Fibroblast of skin of right quadriceps (primary cell): ENCODE measurements around the gene GJA9.
"Not testable (repeated sequence)": the region's sequence is repeated elsewhere in the genome, so short reads cannot be mapped to it uniquely, and the experiment has no call there.

Experiments
- DNase-seq: peaks from one replicate; pipeline ENCODE4 v3.0.0-alpha.2; 2013

The GJA9 gene

DNA sequence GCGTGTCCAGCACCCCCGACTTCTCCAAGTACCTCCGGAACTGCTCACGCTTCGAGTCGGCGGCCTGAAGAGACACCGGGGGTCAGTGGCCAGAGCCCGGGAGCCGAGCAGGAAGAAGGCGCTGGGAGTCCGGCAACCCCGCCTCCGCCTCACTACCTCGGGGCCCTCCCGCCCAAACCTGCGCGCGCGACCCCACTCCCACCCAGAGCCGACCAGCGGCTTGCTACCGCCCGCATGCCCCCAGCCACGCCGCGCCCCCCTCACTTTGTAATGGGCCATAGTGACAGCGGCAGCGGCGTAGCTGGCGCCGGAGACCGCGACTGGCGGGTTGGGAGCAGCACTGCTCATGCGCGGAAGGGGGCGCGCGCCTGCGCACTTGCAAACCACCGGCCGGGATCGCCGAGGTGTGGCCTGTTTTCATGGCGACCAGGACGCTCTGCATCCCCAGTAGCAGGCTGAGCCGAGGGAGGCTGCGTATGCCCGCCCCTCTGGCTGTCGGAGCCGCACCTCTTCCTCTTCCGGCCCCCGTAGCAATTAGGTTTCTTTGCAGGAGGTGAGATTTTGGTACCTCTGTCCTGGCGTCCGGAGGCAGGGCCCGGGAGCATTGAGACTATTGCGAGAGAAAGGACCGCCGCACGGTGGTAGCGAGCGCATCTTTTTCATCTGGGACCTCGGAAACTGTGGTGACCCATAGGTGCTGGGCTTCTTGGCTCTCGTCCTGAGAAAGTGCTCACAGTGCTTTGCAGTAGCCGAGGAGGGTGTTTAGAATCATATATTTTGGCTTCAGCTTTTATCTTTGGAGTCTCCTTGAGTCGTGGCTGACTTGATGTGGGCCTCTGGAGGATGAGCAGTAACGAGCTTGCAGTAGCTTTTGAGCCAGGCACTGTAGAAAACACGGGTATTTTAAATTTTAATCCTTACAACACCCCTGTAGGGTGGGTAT, 8.1 kb downstream of the GJA9 start, which contains the start of gene MYCBP:
MYCBP (minus strand) TSS at position 322 of the 943 bp plus-strand sequence; CDS start at position 279, 43 bp downstream.
- peak; percentile 93 for DNase-seq

GRCh38 chr1:38872401-38873026, 8.9 kb downstream of the GJA9 start:
- peak; percentile 6 for DNase-seq

DNA sequence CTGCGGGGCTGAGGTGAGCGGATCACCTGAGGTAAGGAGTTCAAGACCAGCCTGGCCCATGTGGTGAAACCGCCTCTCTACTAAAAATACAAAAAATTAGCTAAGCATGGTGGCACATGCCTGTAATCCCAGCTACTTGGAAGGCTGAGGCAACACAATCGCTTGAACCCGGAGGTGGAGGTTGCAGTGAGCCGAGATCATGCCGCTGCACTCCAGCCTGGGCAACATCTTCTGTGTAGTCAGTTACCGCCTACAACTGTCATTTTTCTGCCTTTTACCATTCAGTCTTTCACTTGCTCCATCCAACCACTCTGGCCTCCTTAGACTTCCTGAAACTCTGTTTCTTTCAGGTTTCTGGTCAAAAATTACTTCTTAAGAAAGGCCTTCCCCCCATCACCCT, 10.4 kb downstream of the GJA9 start:
- no peak for DNase-seq

DNA sequence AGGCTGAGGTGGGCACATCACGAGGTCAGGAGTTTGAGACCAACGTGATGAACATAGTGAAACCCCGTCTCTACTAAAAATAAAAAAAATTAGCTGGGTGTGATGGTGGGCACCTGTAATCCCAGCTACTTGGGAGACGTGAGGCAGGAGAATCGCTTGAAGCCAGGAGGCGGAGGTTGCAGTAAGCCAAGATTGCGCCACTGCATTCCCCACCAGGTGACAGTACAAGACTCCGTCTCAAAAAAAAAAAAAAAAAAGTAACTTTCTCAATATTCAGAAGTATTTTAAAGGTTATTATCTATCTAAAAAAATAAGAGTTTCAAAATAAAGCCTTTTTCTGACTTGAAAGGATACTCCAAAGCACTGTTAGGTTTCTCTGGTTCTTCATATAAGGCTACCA, 14.2 kb downstream of the GJA9 start:
- DNase-seq = no peak

- no peak for DNase-seq
Observed at GRCh38 chr1:38865112-38865715, 16.2 kb downstream of the GJA9 start.

- DNase-seq = peak; percentile 10
Observed at GRCh38 chr1:38860454-38860795, 21.0 kb downstream of the GJA9 start.

DNA sequence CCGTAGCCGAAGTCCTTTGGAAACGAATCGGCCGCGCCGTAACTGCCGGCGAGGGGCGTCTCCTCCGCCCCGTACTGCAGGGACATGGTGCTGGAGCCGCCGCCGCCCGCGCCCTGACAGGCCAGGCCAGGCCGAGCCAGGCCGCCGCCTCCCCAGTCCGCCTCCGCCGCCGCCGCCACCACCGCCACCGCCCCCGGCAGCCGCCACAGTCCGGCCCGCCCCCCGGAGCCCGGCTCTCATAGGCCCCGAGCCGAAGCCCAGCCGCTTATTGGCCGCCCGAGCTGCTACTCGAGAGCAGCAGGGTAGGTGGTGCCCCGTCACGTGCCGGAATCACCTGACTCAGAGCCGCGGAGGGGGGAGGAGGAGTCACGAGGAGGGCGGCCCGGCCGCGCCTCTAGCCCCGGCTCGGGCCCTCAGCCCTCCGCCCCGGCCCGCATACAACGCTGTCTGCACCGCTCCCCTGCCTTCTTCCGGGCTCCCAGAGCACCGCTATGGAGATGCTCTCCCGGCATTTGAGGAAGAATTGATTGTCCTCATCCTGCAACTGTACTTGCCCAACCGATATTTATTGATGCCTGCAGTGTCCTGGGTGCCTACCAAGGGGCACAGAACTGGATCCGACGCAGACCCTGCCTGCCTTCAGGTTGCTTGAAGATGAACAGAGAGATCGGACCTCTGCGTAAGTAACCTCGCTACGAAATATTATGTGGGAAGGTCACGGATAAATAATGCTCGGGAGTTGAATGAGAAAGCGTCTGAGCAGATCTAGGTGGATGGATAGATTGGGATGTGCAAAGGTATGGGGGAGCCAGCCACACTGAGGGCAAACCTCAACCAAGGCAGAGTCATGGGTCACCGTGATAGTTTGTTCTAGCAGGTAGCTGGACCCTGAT, 21.6 kb downstream of the GJA9 start, which contains the start of gene RRAGC:
RRAGC (minus strand) TSS at position 212 of the 893 bp plus-strand sequence; CDS start at position 86, 126 bp downstream.
- DNase-seq = peak; percentile 98

- peak; percentile 45 for DNase-seq
Observed at GRCh38 chr1:38858833-38859560, 22.4 kb downstream of the GJA9 start.

- no peak for DNase-seq
Observed at GRCh38 chr1:38852780-38853179, 28.6 kb downstream of the GJA9 start.

DNA sequence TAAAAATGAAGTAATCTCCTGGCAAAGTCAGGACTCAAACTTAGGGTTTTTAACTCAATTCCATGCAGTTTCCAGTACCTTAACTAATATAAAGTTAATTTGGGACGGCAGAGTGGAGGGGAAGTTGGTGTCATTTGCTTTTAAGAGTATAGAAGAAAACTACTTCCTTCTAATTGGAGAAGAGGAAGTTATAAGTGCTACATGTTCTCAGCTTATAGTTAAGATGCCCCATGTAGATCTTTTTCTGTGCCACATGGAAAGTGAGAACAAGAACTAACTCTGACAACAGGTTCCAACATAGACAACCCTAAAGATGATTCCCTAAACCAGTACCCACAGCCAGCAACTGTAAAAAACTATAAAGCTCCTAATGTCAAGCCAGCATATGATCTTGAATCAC, 33.3 kb downstream of the GJA9 start:
- DNase-seq = no peak

- DNase-seq = no peak
Observed at GRCh38 chr1:38846210-38846609, 35.2 kb downstream of the GJA9 start.

GRCh38 chr1:38845088-38845487, 36.3 kb downstream of the GJA9 start:
- DNase-seq = not testable (repeated sequence)

DNA sequence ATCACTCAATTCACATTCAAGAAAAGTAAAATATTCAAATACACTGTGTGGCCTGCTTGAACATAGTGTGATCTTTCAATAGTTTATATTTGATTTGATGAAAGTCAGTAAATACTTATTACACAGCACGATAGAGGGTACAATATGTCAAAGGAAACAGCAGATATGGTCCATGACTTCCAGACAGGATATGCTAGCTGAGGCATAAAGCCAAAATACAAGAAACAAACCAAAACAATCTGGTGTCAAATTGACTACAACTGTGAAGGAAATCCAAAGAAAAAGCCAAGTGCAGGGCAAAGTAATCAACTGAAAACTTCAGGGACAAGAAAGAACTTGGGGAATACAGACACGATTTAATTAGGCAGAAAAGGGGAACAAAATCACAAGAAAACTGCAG, 41.1 kb downstream of the GJA9 start:
- no peak for DNase-seq

GRCh38 chr1:38839363-38839762, 42.0 kb downstream of the GJA9 start:
- no peak for DNase-seq

DNA sequence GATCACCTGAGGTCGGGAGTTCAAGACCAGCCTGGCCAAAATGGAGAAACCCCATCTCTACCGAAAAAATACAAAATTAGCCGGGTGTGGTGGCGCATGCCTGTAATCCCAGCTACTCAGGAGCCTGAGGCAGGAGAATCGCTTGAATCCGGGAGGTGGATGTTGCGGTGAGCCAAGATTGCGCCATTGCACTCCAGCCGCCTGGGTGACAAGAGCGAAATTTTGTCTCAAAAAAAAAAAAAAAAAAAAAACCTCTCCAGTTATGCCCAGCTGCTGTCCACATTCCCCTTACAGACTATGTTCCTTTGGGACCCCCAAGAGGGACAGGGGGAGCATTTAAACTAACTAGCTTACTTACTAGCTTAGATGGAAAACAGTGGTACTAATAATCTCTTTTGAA, 45.1 kb downstream of the GJA9 start:
- DNase-seq = not testable (repeated sequence)

- DNase-seq = peak; percentile 72
Observed at GRCh38 chr1:38834937-38835827, 46.2 kb downstream of the GJA9 start.

- no peak for DNase-seq
Observed at GRCh38 chr1:38834221-38834782, 47.1 kb downstream of the GJA9 start.

DNA sequence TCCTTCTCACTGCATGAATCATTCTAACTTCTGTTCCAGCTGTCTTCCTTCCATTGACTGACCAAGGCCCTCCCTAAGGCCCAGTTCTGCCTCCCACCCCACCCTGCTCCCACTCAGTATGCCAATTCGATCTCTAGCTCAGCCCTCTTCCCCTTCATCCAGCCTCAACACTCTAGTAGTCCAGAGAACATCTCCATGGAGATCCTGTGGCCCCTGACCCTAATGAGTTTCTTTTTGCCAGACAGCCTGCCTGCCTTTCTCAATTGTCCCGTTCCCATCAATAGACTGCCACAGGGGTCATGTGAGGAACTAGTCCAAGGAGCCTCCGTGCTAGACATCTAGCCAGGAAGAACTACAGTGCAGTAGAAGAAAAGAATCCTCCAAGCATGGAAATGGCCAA, 48.2 kb downstream of the GJA9 start:
- DNase-seq = no peak

GRCh38 chr1:38832370-38832734, 49.0 kb downstream of the GJA9 start:
- no peak for DNase-seq

DNA sequence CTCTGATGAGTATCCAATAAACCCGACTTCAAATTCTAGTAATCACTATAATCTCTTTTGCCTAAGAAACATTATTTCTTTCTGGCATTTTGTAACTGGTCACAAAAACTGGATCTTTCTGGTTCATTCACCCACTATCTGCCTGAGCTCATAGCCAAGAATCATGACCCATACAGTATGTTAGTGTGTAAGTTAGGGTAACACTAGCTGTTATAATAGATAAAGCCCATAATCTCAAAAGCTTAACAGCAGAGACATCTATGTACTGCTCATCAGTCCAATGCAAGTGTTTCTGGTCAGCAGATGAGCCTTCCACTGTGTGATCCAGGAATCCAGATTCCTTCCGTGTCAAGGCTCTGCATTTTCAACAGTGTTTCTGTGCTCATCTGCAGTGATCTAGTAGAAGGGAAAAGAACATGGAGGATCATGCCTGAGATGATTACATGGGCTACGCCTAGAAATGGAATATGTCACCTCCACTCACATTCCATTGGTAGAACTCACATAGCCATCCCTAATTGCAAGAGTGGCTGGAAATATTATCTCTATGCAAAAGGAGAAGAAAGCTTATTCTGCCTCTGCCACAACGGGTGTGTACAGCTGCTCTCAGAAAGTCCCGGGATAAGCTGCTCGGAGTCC, 49.5 kb downstream of the GJA9 start:
- DNase-seq = peak; percentile 8
